ENCODE data around the gene PEX10.
"Not testable (repeated sequence)": the region's sequence is repeated elsewhere in the genome, so short reads cannot be mapped to it uniquely, and the experiment has no call there.

PEX10 gene

GRCh38 chr1:2412395-2412772, at the start of gene PEX10:
Gene PEX10 (minus strand): TSS chr1:2412564. CDS start chr1:2412502, 62 bp downstream.
- peak; percentile 99 for DNase-seq (ENCODE audit: low read depth in 2 of 2)

- no peak for DNase-seq (ENCODE audit: low read depth in 2 of 2)
These were observed 48.8 kb upstream of the PEX10 start for GRCh38 chr1:2460996-2461751.

GRCh38 chr1:2460203-2460602, 47.8 kb upstream of the PEX10 start:
- no peak for DNase-seq (ENCODE audit: low read depth in 2 of 2)

GRCh38 chr1:2459757-2460156, 47.4 kb upstream of the PEX10 start:
- DNase-seq (ENCODE audit: low read depth in 2 of 2) = no peak

- DNase-seq (ENCODE audit: low read depth in 2 of 2) = not testable (repeated sequence)
These were observed 46.9 kb upstream of the PEX10 start for GRCh38 chr1:2459102-2459753.

- no peak for DNase-seq (ENCODE audit: low read depth in 2 of 2)
These were observed 46.3 kb upstream of the PEX10 start for GRCh38 chr1:2458687-2459086.

- DNase-seq (ENCODE audit: low read depth in 2 of 2) = no peak
These were observed 45.1 kb upstream of the PEX10 start for GRCh38 chr1:2457444-2457843.

- no peak for DNase-seq (ENCODE audit: low read depth in 2 of 2)
These were observed 43.4 kb upstream of the PEX10 start for GRCh38 chr1:2455757-2456156.

- no peak for DNase-seq (ENCODE audit: low read depth in 2 of 2)
These were observed 41.9 kb upstream of the PEX10 start for GRCh38 chr1:2454227-2454626.

- no peak for DNase-seq (ENCODE audit: low read depth in 2 of 2)
These were observed 40.6 kb upstream of the PEX10 start for GRCh38 chr1:2452932-2453315.

- no peak for DNase-seq (ENCODE audit: low read depth in 2 of 2)
These were observed 40.0 kb upstream of the PEX10 start for GRCh38 chr1:2452201-2452931.

GRCh38 chr1:2451741-2452140, 39.4 kb upstream of the PEX10 start:
- DNase-seq (ENCODE audit: low read depth in 2 of 2) = no peak

GRCh38 chr1:2449636-2450454, 37.5 kb upstream of the PEX10 start:
- no peak for DNase-seq (ENCODE audit: low read depth in 2 of 2)

GRCh38 chr1:2448098-2448445, 35.7 kb upstream of the PEX10 start:
- no peak for DNase-seq (ENCODE audit: low read depth in 2 of 2)

GRCh38 chr1:2447276-2448097, 35.1 kb upstream of the PEX10 start:
- DNase-seq (ENCODE audit: low read depth in 2 of 2) = no peak

GRCh38 chr1:2446861-2447260, 34.5 kb upstream of the PEX10 start:
- no peak for DNase-seq (ENCODE audit: low read depth in 2 of 2)

- DNase-seq (ENCODE audit: low read depth in 2 of 2) = no peak
These were observed 34.0 kb upstream of the PEX10 start for GRCh38 chr1:2446394-2446793.

- DNase-seq (ENCODE audit: low read depth in 2 of 2) = no peak
These were observed 33.5 kb upstream of the PEX10 start for GRCh38 chr1:2445823-2446215.

- no peak for DNase-seq (ENCODE audit: low read depth in 2 of 2)
These were observed 32.9 kb upstream of the PEX10 start for GRCh38 chr1:2445162-2445822.

- DNase-seq (ENCODE audit: low read depth in 2 of 2) = no peak
These were observed 31.8 kb upstream of the PEX10 start for GRCh38 chr1:2444138-2444591.

Measured in stimulated activated CD4-positive, alpha-beta T cell treated with anti-CD3 and anti-CD28 coated beads, Interleukin-1b, Interleukin-23, amount 100 ng/mL, for 1 hour (primary cell).